ENCODE data around the gene DAB1. TPM values are rescaled to one million over a fixed set of nuclear protein-coding genes. Genes with fewer than 3 reads are reported as not detected.

The DAB1 gene
- total RNA-seq, 3 donors from 2014 or later (not counting 1 experiment from before 2014, with no cell fraction given) = 0.41 TPM; not detected in 2

DNA sequence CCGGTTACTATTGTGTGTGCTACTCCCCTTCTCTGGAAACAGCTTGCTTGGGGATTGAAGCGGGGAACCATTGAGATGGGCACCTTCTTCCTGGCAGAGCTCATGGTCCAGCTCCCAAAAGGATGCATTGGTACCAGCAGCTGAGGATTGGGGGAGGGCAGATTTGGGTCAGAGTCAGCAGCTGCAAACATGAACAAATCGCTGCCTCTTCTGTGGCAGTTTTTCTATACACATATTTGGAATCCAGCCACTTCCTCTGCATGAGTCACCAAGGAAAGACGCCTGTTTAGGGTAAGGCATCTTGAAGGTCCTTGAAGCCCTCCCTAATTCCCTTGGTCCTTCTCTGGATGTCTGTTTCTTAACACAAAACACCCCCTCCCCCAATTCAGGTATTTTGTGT lies 104.7 kb downstream of the DAB1 start:
- H3K4me1 Mint-ChIP-seq = no peaks in the 10 kb centered on the region
- DNase-seq (no peak), ATAC-seq (no peak)
- Histone ChIP-seq H3K4me1 (ENCODE audit: control insufficient read depth, insufficient read depth, low read length) (no peaks in the 10 kb centered on the region), H3K4me3 (ENCODE audit: low read length) (no peak overlapping the region), H3K9me3 (ENCODE audit: control insufficient read depth, insufficient read depth, low read length) (no peaks in the 10 kb centered on the region), H3K27ac (ENCODE audit: low read length) (no peak overlapping the region), H3K27me3 (ENCODE audit: control insufficient read depth, insufficient read depth, low read length) (no peaks in the 10 kb centered on the region), H3K36me3 (ENCODE audit: control insufficient read depth, insufficient read depth, low read length) (no peaks in the 10 kb centered on the region)
- H3K27ac Mint-ChIP-seq = no peak overlapping the region
- WGBS (ENCODE audit: insufficient coverage) = 61% methylated on average over 4 of the region's 4 CpGs
- TF ChIP-seq, protein P1, sequence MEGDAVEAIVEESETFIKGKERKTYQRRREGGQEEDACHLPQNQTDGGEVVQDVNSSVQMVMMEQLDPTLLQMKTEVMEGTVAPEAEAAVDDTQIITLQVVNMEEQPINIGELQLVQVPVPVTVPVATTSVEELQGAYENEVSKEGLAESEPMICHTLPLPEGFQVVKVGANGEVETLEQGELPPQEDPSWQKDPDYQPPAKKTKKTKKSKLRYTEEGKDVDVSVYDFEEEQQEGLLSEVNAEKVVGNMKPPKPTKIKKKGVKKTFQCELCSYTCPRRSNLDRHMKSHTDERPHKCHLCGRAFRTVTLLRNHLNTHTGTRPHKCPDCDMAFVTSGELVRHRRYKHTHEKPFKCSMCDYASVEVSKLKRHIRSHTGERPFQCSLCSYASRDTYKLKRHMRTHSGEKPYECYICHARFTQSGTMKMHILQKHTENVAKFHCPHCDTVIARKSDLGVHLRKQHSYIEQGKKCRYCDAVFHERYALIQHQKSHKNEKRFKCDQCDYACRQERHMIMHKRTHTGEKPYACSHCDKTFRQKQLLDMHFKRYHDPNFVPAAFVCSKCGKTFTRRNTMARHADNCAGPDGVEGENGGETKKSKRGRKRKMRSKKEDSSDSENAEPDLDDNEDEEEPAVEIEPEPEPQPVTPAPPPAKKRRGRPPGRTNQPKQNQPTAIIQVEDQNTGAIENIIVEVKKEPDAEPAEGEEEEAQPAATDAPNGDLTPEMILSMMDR (IDR thresholded peaks at IDR 0.05) = no peak
- no peaks in the 10 kb centered on the region for H3K9me3 Mint-ChIP-seq
- H3K36me3 Mint-ChIP-seq = no peaks in the 10 kb centered on the region
- no peak overlapping the region for H3K4me3 Mint-ChIP-seq
- H3K27me3 Mint-ChIP-seq (ENCODE audit: low read depth in 2 of 2) = peaks cover 2 to 5% of the 10 kb centered on the region in 2 donors
- intact Hi-C loops (cut with micrococcal nuclease) = no loop called here

DNA sequence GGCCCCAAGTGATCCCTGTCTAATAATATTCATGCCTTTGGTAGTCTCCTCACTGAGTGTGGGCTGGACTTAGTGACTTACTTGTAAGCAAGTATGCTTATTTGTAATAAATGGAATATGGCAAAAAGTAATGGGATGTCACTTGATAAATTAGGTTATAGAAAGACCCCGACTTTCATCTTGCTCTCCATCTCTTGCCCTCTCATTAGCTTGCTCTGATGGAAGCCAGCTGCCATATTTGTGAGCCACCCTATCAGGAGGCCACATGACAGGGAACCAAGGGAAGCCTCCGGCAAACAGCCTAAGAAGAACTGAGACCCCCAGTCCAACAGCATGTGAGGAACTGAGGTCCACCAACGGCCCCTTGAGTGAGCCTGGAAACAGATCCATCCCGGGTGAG lies 107.0 kb downstream of the DAB1 start:
- TF ChIP-seq, protein P1 (IDR thresholded peaks at IDR 0.05) = no peak
- H3K27ac Mint-ChIP-seq = no peak overlapping the region
- Histone ChIP-seq H3K27ac (ENCODE audit: low read length) (no peak overlapping the region), H3K4me1 (ENCODE audit: control insufficient read depth, insufficient read depth, low read length) (no peaks in the 10 kb centered on the region), H3K27me3 (ENCODE audit: control insufficient read depth, insufficient read depth, low read length) (no peaks in the 10 kb centered on the region), H3K9me3 (ENCODE audit: control insufficient read depth, insufficient read depth, low read length) (no peaks in the 10 kb centered on the region), H3K36me3 (ENCODE audit: control insufficient read depth, insufficient read depth, low read length) (no peaks in the 10 kb centered on the region), H3K4me3 (ENCODE audit: low read length) (no peak overlapping the region)
- 87% methylated on average over 4 of the region's 4 CpGs for WGBS (ENCODE audit: insufficient coverage)
- peaks cover 0 to 5% of the 10 kb centered on the region in 2 donors for H3K27me3 Mint-ChIP-seq (ENCODE audit: low read depth in 2 of 2)
- no peaks in the 10 kb centered on the region for H3K9me3 Mint-ChIP-seq
- no peak for DNase-seq
- intact Hi-C loops (cut with micrococcal nuclease) = no loop called here
- H3K4me3 Mint-ChIP-seq = no peak overlapping the region
- H3K36me3 Mint-ChIP-seq = no peaks in the 10 kb centered on the region
- H3K4me1 Mint-ChIP-seq = no peaks in the 10 kb centered on the region
- no peak for ATAC-seq

DNA sequence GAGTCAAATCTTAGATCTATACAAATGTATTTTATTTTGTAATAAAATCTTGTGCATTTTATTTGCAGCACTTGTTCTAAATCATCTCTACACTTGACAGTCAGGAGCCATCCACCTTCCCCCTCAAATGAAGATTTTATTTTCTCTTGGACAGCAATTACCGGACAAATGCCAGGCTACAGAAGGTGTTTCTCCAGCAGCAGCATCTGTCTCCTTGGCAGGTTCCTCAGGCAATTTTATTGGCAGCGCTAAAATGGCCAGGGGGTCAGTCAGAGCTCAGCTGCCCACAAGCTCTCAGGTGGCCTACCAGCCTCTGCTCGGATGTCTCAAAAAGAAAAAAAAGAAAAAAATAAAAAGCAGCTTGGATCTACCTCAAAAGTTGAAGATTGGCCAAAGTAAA lies 107.6 kb downstream of the DAB1 start:
- H3K4me1 Mint-ChIP-seq = no peaks in the 10 kb centered on the region
- intact Hi-C loops (cut with micrococcal nuclease) = no loop called here
- no peak overlapping the region for H3K4me3 ChIP-seq (ENCODE audit: low read length)
- ATAC-seq (no peak), DNase-seq (no peak)
- H3K9me3 ChIP-seq (ENCODE audit: control insufficient read depth, insufficient read depth, low read length) = no peaks in the 10 kb centered on the region
- no peaks in the 10 kb centered on the region for H3K36me3 Mint-ChIP-seq
- no peaks in the 10 kb centered on the region for H3K27me3 ChIP-seq (ENCODE audit: control insufficient read depth, insufficient read depth, low read length)
- peaks cover 0 to 4% of the 10 kb centered on the region in 2 donors for H3K27me3 Mint-ChIP-seq (ENCODE audit: low read depth in 2 of 2)
- H3K36me3 ChIP-seq (ENCODE audit: control insufficient read depth, insufficient read depth, low read length) = no peaks in the 10 kb centered on the region
- H3K4me1 ChIP-seq (ENCODE audit: control insufficient read depth, insufficient read depth, low read length) = no peaks in the 10 kb centered on the region
- TF ChIP-seq, protein P1 (IDR thresholded peaks at IDR 0.05) = no peak
- H3K27ac ChIP-seq (ENCODE audit: low read length) = no peak overlapping the region
- no peaks in the 10 kb centered on the region for H3K9me3 Mint-ChIP-seq
- WGBS (ENCODE audit: insufficient coverage) = 92% methylated on average over 3 of the region's 3 CpGs
- no peak overlapping the region for H3K27ac Mint-ChIP-seq
- no peak overlapping the region for H3K4me3 Mint-ChIP-seq

DNA sequence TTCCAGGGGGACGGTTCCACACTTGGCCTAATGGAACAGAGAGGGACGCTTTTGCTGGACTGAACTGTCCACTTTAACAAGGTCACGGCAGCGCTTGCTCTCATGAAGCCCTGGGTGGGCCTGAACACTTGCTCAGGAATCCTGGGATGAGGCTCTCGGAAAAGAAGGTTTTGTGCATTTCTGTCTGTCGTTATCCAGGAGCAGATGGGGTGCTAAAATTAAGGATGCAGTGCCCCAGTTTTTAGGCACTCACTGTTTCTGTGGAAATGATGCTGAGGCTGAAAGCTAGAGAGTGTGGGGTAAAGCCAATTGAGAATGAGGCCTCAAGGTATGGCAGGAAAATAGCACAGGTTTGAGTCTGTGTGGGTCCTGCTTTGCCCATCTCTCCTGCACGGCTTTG lies 111.0 kb downstream of the DAB1 start:
- peaks cover under 1% of the 10 kb centered on the region for H3K9me3 ChIP-seq (ENCODE audit: control insufficient read depth, insufficient read depth, low read length)
- Mint-ChIP-seq H3K4me1 (peaks cover under 1 to 2% of the 10 kb centered on the region in 2 donors), H3K9me3 (no peaks in the 10 kb centered on the region), H3K36me3 (no peaks in the 10 kb centered on the region), H3K27ac (no peak overlapping the region), H3K27me3 (ENCODE audit: low read depth in 2 of 2) (no peaks in the 10 kb centered on the region), H3K4me3 (no peak overlapping the region)
- H3K27ac ChIP-seq (ENCODE audit: low read length) = no peak overlapping the region
- intact Hi-C loops (cut with micrococcal nuclease) = no loop called here
- DNase-seq (no peak), ATAC-seq (no peak)
- TF ChIP-seq, protein P1 (IDR thresholded peaks at IDR 0.05) = no peak
- H3K27me3 ChIP-seq (ENCODE audit: control insufficient read depth, insufficient read depth, low read length) = no peaks in the 10 kb centered on the region
- WGBS (ENCODE audit: insufficient coverage) = 81% methylated on average over 7 of the region's 7 CpGs
- H3K36me3 ChIP-seq (ENCODE audit: control insufficient read depth, insufficient read depth, low read length) = no peaks in the 10 kb centered on the region
- no peak overlapping the region for H3K4me3 ChIP-seq (ENCODE audit: low read length)
- peaks cover 2% of the 10 kb centered on the region for H3K4me1 ChIP-seq (ENCODE audit: control insufficient read depth, insufficient read depth, low read length)

All from natural killer cell (primary cell).